ENCODE data around the gene GPC6.

GPC6 gene

DNA sequence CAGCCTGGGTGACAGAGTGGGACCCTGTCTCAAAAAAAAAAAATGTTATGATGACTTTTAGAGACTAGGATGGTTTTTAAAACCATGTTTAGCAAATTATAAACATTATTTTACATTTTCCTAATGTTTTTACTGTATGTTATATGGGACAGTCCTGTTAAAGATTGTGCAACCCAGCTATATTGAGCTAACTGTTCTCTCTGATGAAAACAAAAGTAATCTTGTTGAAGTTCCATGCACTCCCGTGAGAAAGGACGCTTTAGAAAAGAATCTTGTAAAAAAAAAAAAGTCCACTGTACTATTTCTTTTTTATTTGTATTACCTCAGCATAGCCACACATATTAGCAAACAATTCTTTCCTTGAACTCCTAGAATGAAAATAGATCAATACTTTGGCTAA, 801.6 kb downstream of the GPC6 start:
- DNase-seq (ENCODE audit: low read depth): no peak
- TF ChIP-seq, protein P1, sequence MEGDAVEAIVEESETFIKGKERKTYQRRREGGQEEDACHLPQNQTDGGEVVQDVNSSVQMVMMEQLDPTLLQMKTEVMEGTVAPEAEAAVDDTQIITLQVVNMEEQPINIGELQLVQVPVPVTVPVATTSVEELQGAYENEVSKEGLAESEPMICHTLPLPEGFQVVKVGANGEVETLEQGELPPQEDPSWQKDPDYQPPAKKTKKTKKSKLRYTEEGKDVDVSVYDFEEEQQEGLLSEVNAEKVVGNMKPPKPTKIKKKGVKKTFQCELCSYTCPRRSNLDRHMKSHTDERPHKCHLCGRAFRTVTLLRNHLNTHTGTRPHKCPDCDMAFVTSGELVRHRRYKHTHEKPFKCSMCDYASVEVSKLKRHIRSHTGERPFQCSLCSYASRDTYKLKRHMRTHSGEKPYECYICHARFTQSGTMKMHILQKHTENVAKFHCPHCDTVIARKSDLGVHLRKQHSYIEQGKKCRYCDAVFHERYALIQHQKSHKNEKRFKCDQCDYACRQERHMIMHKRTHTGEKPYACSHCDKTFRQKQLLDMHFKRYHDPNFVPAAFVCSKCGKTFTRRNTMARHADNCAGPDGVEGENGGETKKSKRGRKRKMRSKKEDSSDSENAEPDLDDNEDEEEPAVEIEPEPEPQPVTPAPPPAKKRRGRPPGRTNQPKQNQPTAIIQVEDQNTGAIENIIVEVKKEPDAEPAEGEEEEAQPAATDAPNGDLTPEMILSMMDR (conservative IDR thresholded peaks at IDR 0.05; ENCODE audit: low read length): no peak
- H3K4me3 ChIP-seq (ENCODE audit: low read length): no peak overlapping the region

GRCh38 chr13:94028650-94029049, 802.0 kb downstream of the GPC6 start:
- no peak for DNase-seq (ENCODE audit: low read depth)
- no peak overlapping the region for H3K4me3 ChIP-seq (ENCODE audit: low read length)
- TF ChIP-seq, protein P1 (conservative IDR thresholded peaks at IDR 0.05; ENCODE audit: low read length): no peak

GRCh38 chr13:94030415-94031119, 804.0 kb downstream of the GPC6 start:
- H3K4me3 ChIP-seq (ENCODE audit: low read length): no peak overlapping the region
- no peak for DNase-seq (ENCODE audit: low read depth)
- TF ChIP-seq, protein P1 (conservative IDR thresholded peaks at IDR 0.05; ENCODE audit: low read length): no peak

DNA sequence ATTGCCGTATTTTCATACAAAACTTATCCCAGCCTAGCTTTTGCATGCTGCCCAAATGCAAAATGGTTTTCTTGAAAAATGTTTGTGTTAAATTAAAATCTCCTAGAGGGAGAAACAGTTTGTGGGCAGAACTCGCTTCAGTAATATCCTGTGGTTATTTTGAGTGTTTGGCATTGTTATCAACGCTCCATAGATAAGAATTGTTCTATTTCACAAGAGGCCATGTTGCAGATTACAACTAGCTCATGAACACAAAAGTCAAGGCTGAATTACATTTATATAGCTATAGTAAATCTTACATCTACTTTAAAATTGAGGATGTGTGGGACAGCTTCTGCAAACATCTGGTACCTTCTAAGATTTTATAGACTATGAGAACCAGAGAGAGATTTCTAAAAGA, 805.0 kb downstream of the GPC6 start:
- DNase-seq (ENCODE audit: low read depth): no peak
- TF ChIP-seq, protein P1 (conservative IDR thresholded peaks at IDR 0.05; ENCODE audit: low read length): no peak
- no peak overlapping the region for H3K4me3 ChIP-seq (ENCODE audit: low read length)

- no peak for DNase-seq (ENCODE audit: low read depth)
- TF ChIP-seq, protein P1 (conservative IDR thresholded peaks at IDR 0.05; ENCODE audit: low read length): no peak
- no peak overlapping the region for H3K4me3 ChIP-seq (ENCODE audit: low read length)
Observed at GRCh38 chr13:94033098-94033497, 806.5 kb downstream of the GPC6 start.

DNA sequence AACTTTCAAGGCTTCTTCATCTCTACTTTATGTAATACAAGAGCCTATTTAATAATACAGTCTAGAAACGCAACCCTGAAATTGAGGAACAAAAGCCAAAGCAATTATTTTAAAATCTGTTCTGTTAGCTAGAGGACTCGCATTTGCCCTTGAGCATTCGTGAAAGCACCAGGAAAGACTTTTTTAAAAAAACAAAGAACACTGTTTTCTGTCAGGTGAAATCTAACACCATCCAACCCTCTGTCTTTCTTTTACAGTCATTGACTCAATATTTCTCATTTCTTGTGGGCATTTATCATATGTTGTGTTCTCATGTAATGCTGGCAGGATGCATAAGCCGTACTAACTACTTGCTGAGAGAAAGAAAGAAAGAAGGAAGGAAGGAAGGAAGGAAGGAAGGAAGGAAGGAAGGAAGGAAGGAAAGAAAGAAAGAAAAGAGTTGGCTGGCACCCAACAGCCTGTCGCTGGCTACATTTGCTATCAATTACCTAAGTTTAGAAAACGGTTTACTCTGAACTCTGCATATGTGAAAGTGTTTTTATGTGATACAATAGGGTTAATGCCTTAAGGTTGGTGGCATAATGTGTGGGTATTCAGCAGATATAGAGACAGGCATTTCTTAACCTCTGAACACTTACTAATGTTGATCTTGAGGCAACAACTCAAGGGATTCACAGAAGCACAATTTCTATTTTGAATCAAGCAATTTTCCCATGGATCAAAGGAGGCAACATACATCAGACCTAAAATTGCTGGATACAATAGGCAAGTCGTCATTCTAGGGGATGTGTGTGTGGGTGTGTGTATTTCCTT, 807.4 kb downstream of the GPC6 start:
- H3K4me3 ChIP-seq (ENCODE audit: low read length): no peak overlapping the region
- DNase-seq (ENCODE audit: low read depth): no peak
- TF ChIP-seq, protein P1 (conservative IDR thresholded peaks at IDR 0.05; ENCODE audit: low read length): no peak

DNA sequence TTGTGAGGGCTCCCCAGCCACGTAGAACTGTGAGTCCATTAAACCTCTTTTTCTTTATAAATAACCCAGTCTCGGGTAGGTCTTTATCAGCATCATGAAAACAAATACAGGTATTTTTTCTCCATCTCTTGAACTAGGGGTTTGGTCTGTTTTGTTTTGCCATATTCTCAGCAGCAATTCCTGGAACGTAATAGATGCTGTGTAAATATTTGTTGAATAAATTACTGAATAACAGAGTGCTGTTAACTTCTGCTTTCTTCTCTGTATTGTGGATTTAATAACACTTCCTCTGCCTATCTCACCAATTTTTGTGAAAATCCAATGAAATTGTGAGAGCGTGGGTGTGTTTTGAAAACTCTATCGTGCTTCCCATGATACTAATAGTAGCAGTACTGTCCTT, 823.4 kb downstream of the GPC6 start:
- TF ChIP-seq, protein P1 (conservative IDR thresholded peaks at IDR 0.05; ENCODE audit: low read length): no peak
- H3K4me3 ChIP-seq (ENCODE audit: low read length): no peak overlapping the region
- DNase-seq (ENCODE audit: low read depth): no peak
